Parathyroid adenoma (tissue), 2 donors: ENCODE data around the gene SORBS1.

Source experiments
- H2AFZ ChIP-seq: fragments of 300-600 bp; sonication (generic); one replicate; pipeline ENCODE4 v1.7.0; 2017; ENCODE audit warnings: antibody characterized with exemption, mild to moderate bottlenecking
- H3K27ac ChIP-seq: fragments of 300-600 bp; sonication (generic); one replicate; pipeline ENCODE4 v1.7.0; 2017
- H3K27me3 ChIP-seq: fragments of 300-600 bp; sonication (generic); one replicate; pipeline ENCODE4 v1.7.0; 2017; ENCODE audit warnings: low read length; ENCODE audit not compliant: control insufficient read depth, insufficient read depth
- H3K36me3 ChIP-seq: fragments of 300-600 bp; sonication (generic); one replicate; pipeline ENCODE4 v1.7.0; 2017; ENCODE audit warnings: low read length; ENCODE audit not compliant: control insufficient read depth, insufficient read depth
- H3K4me1 ChIP-seq: fragments of 300-600 bp; sonication (generic); one replicate; pipeline ENCODE4 v1.7.0; 2017; ENCODE audit warnings: control low read depth
- H3K4me2 ChIP-seq: fragments of 300-600 bp; sonication (generic); one replicate; pipeline ENCODE4 v1.7.0; 2017; ENCODE audit warnings: low read length
- H3K4me3 ChIP-seq: fragments of 300-600 bp; sonication (generic); one replicate; pipeline ENCODE4 v1.7.0; 2017; ENCODE audit warnings: low read depth, low read length
- H3K79me2 ChIP-seq: fragments of 300-600 bp; sonication (generic); one replicate; pipeline ENCODE4 v1.7.0; 2017; ENCODE audit warnings: control low read depth
- H3K9ac ChIP-seq: fragments of 300-600 bp; sonication (generic); one replicate; pipeline ENCODE4 v1.7.0; 2017; ENCODE audit warnings: mild to moderate bottlenecking
- H3K9me3 ChIP-seq: fragments of 300-600 bp; sonication (generic); one replicate; pipeline ENCODE4 v1.7.0; 2017; ENCODE audit warnings: low read length; ENCODE audit not compliant: control insufficient read depth
- TF ChIP-seq, protein P1 (sequence below): fragments of 300-600 bp; sonication (generic); IDR thresholded peaks from one replicate; pipeline ENCODE4 v1.7.0; 2017; ENCODE audit warnings: antibody characterized with exemption, mild to moderate bottlenecking
- donor health status: primary hyperparathyroidism.

The SORBS1 gene

GRCh38 chr10:95545981-95546380, 15.2 kb downstream of the SORBS1 start:
- Histone ChIP-seq H3K9me3 (no peaks in the 10 kb centered on the region), H3K9ac (no peak overlapping the region), H3K79me2 (peaks cover 13% of the 10 kb centered on the region), H3K4me2 (no peak overlapping the region), H3K36me3 (no peaks in the 10 kb centered on the region), H3K27ac (no peak overlapping the region), H3K4me1 (no peaks in the 10 kb centered on the region), H3K27me3 (no peaks in the 10 kb centered on the region), H3K4me3 (no peak overlapping the region), H2AFZ (no peak overlapping the region)
- TF ChIP-seq, protein P1, sequence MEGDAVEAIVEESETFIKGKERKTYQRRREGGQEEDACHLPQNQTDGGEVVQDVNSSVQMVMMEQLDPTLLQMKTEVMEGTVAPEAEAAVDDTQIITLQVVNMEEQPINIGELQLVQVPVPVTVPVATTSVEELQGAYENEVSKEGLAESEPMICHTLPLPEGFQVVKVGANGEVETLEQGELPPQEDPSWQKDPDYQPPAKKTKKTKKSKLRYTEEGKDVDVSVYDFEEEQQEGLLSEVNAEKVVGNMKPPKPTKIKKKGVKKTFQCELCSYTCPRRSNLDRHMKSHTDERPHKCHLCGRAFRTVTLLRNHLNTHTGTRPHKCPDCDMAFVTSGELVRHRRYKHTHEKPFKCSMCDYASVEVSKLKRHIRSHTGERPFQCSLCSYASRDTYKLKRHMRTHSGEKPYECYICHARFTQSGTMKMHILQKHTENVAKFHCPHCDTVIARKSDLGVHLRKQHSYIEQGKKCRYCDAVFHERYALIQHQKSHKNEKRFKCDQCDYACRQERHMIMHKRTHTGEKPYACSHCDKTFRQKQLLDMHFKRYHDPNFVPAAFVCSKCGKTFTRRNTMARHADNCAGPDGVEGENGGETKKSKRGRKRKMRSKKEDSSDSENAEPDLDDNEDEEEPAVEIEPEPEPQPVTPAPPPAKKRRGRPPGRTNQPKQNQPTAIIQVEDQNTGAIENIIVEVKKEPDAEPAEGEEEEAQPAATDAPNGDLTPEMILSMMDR: no peak

DNA sequence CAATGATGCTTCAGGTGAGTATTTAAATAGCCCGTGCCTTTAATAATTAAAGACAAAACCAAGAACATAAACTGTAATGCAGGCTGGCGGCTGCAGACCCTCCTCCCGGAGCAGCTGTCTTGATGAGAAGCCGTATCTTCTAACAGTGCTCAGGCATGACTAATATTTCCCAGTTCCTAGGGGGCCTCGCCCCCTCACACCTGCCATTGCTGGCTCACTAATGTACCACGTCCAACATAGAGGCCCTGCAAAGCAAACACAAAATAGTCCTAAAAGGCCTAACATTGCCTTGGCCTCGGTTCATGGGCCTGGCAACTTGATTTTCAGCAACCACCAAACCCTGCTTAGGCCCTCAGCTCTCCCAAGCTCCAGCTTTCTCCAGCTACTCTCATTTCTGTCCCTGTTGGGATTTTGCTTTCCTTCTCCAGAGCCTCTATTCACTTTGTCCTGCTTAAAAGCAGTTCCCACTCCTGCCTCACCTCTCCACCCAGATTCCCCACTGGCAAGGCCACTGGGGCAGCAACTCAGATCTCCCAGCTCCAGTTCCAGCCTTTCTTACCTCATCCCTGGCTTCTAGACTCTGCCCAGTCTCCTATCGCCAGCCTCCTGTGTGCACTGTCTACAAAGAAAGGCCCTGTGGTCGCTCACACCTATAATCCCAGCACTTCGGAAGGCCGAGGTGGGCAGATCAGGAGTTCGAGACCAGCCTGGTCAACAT, 16.2 kb downstream of the SORBS1 start:
- Histone ChIP-seq H3K4me3 (no peak overlapping the region), H3K9ac (no peak overlapping the region), H3K4me1 (no peaks in the 10 kb centered on the region), H3K9me3 (no peaks in the 10 kb centered on the region), H2AFZ (no peak overlapping the region), H3K27ac (no peak overlapping the region), H3K4me2 (no peak overlapping the region), H3K79me2 (peaks cover 9% of the 10 kb centered on the region), H3K27me3 (no peaks in the 10 kb centered on the region), H3K36me3 (no peaks in the 10 kb centered on the region)
- TF ChIP-seq, protein P1: no peak

DNA sequence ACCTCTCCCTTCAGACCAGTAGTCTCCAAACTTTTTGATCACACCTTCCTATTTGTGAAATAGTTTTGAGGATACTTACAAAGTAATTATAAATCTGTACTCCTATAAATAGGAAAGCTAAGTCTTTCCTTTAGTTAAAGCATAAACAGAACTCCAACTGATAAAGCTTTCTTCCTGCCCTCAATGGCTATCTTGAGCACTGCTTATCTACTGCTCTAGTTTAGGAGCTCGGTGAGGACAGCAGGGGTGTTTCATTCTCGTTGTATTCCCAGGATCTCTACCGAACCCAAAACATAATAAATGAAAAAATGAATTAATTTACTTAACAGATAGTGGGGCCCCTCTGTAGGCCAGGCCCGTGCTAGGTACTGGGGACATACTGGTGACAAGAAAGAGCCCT, 17.7 kb downstream of the SORBS1 start:
- Histone ChIP-seq H3K36me3 (no peaks in the 10 kb centered on the region), H3K4me1 (no peaks in the 10 kb centered on the region), H3K4me3 (no peak overlapping the region), H3K27ac (no peak overlapping the region), H2AFZ (no peak overlapping the region), H3K9ac (no peak overlapping the region), H3K79me2 (peaks cover 7% of the 10 kb centered on the region), H3K9me3 (no peaks in the 10 kb centered on the region), H3K27me3 (no peaks in the 10 kb centered on the region), H3K4me2 (no peak overlapping the region)
- TF ChIP-seq, protein P1: no peak

DNA sequence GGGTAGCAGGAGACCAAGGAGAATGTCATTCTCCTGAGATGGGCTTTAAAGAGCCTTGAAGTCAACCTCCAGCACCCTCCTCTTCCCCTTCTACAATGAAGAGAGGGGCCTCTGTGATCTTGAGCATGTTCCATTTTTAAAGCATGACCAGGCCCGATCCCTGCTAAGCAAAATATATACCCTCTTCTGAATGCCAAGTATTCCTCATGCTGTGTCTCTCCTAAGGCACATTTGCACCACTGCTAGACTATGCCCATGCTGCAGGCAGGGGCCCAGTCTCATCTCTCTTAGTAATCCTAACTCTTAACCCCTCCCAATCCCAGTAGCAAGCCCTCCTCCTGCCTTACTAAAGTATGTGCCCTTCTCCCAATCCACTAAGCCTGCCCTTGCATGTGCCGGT, 18.4 kb downstream of the SORBS1 start:
- Histone ChIP-seq H3K27me3 (no peaks in the 10 kb centered on the region), H3K36me3 (no peaks in the 10 kb centered on the region), H3K4me2 (no peak overlapping the region), H2AFZ (no peak overlapping the region), H3K27ac (no peak overlapping the region), H3K9me3 (no peaks in the 10 kb centered on the region), H3K4me1 (no peaks in the 10 kb centered on the region), H3K4me3 (no peak overlapping the region), H3K9ac (no peak overlapping the region), H3K79me2 (peaks cover 3% of the 10 kb centered on the region)
- TF ChIP-seq, protein P1: no peak

GRCh38 chr10:95542330-95542729, 18.8 kb downstream of the SORBS1 start:
- no peak overlapping the region for H3K27ac ChIP-seq

More at GRCh38 chr10:95542330-95542729, 18.8 kb downstream of the SORBS1 start:
- Histone ChIP-seq H3K4me1 (no peaks in the 10 kb centered on the region), H3K79me2 (peaks cover 2% of the 10 kb centered on the region), H3K36me3 (no peaks in the 10 kb centered on the region), H3K4me3 (no peak overlapping the region), H3K9me3 (no peaks in the 10 kb centered on the region), H3K9ac (no peak overlapping the region), H2AFZ (no peak overlapping the region), H3K27me3 (no peaks in the 10 kb centered on the region), H3K4me2 (no peak overlapping the region)
- TF ChIP-seq, protein P1: no peak
